ENCODE measurements around the gene DBNL. TPM values are rescaled to one million over a fixed set of nuclear protein-coding genes. Genes with fewer than 3 reads are reported as not detected.

The DBNL gene
- total RNA-seq, 4 donors from 2014 or later: 108 to 165 (median 138) TPM

- no peak overlapping the region for H3K27ac ChIP-seq
- H3K4me3 ChIP-seq (replicated peaks in 1 of 3): no peak overlapping the region
- TF ChIP-seq POLR2A (IDR thresholded peaks at IDR 0.05): no peak
- TF ChIP-seq CTCF (IDR thresholded peaks at IDR 0.05): no peak
- WGBS, 2 donors: 89 to 94% methylated on average over 12 of the region's 12 CpGs
- intact Hi-C loops (cut with DNase I): no loop called here
- no peak for DNase-seq
- H3K36me3 ChIP-seq: peaks cover 52 to 58% of the 10 kb centered on the region in 2 donors
- no peaks in the 10 kb centered on the region for H3K4me1 ChIP-seq
- no peaks in the 10 kb centered on the region for H3K27me3 ChIP-seq
- no peaks in the 10 kb centered on the region for H3K9me3 ChIP-seq
Observed at GRCh38 chr7:44052771-44053365, 8.4 kb downstream of the DBNL start.

GRCh38 chr7:44056681-44057080 is 12.2 kb downstream of the DBNL start:
- Histone ChIP-seq H3K27ac (no peak overlapping the region), H3K36me3 (peaks cover 64 to 80% of the 10 kb centered on the region in 2 donors), H3K4me1 (no peaks in the 10 kb centered on the region), H3K9me3 (no peaks in the 10 kb centered on the region), H3K4me3 (replicated peaks in 1 of 3) (no peak overlapping the region), H3K27me3 (no peaks in the 10 kb centered on the region)
- intact Hi-C loops (cut with DNase I): no loop called here
- TF ChIP-seq POLR2A (IDR thresholded peaks at IDR 0.05) (no peak), CTCF (IDR thresholded peaks at IDR 0.05) (no peak)
- WGBS, 2 donors: 86 to 88% methylated on average over 5 to 7 of the region's 7 CpGs
- no peak for DNase-seq

GRCh38 chr7:44057181-44057848 is 12.8 kb downstream of the DBNL start:
- Histone ChIP-seq H3K27ac (no peak overlapping the region), H3K27me3 (no peaks in the 10 kb centered on the region), H3K36me3 (peaks cover 66 to 75% of the 10 kb centered on the region in 2 donors), H3K9me3 (no peaks in the 10 kb centered on the region), H3K4me1 (no peaks in the 10 kb centered on the region), H3K4me3 (replicated peaks in 1 of 3) (no peak overlapping the region)
- WGBS, 2 donors: 95 to 97% methylated on average over 5 to 10 of the region's 11 CpGs
- no peak for TF ChIP-seq CTCF (IDR thresholded peaks at IDR 0.05)
- TF ChIP-seq POLR2A (IDR thresholded peaks at IDR 0.05): no peak
- intact Hi-C loops (cut with DNase I): no loop called here
- DNase-seq: no peak

- 93 to 94% methylated on average over 27 to 30 of the region's 30 CpGs for WGBS, 2 donors
- H3K4me1 ChIP-seq: no peaks in the 10 kb centered on the region
- peak in 1 of 2 donors; percentile 2 for DNase-seq
- intact Hi-C loops (cut with DNase I): no loop called here
- H3K27me3 ChIP-seq: no peaks in the 10 kb centered on the region
- no peak overlapping the region for H3K27ac ChIP-seq
- H3K9me3 ChIP-seq: no peaks in the 10 kb centered on the region
- H3K36me3 ChIP-seq: peaks cover 59 to 67% of the 10 kb centered on the region in 2 donors
- TF ChIP-seq CTCF (IDR thresholded peaks at IDR 0.05) (no peak), POLR2A (IDR thresholded peaks at IDR 0.05) (no peak)
- H3K4me3 ChIP-seq (replicated peaks in 1 of 3): no peak overlapping the region
Observed at GRCh38 chr7:44057849-44058758, 13.6 kb downstream of the DBNL start.
